HepG2 (cell line): ENCODE data around the gene TNFRSF21. TPM values are rescaled to one million over a fixed set of nuclear protein-coding genes. Genes with fewer than 3 reads are reported as not detected.

ENCODE experiments used
- FOXK1 ChIP-seq: sonication (generic); formaldehyde crosslinking; IDR thresholded peaks from 2 replicates; pipeline ENCODE4 v1.4.0; 2020; ENCODE audit warnings: low read depth, missing genetic modification reagents, borderline replicate concordance
- HMG20B ChIP-seq: conservative IDR thresholded peaks from 2 replicates; pipeline ENCODE4 v1.6.1; 2016; ENCODE audit warnings: missing genetic modification reagents, missing compliant biosample characterization
- HNRNPK ChIP-seq: fragments of 200-400 bp; formaldehyde crosslinking; IDR thresholded peaks from 2 replicates; pipeline ENCODE4 v1.6.1; 2018; ENCODE audit warnings: low read length, low read depth, moderate library complexity, mild to moderate bottlenecking; ENCODE audit not compliant: poor library complexity, severe bottlenecking
- IKZF1 ChIP-seq: fragments of 450-650 bp; IDR thresholded peaks from 2 replicates; pipeline ENCODE4 v1.7.1; 2016
- KDM1A ChIP-seq: IDR thresholded peaks from 2 replicates; pipeline ENCODE4 v1.6.1; 2016; ENCODE audit warnings: missing compliant biosample characterization
- MIXL1 ChIP-seq: IDR thresholded peaks from 2 replicates; pipeline ENCODE4 v1.6.1; 2016
- RBFOX2 ChIP-seq: fragments of 200-400 bp; formaldehyde crosslinking; IDR thresholded peaks from 2 replicates; pipeline ENCODE4 v1.6.1; 2017; ENCODE audit warnings: low read depth, mild to moderate bottlenecking, low read length
- TGIF2 ChIP-seq: IDR thresholded peaks from 2 replicates; pipeline ENCODE4 v1.6.1; 2016; ENCODE audit warnings: control low read depth, missing compliant biosample characterization
- ZBTB3 ChIP-seq: sonication (generic); formaldehyde crosslinking; IDR thresholded peaks from 2 replicates; pipeline ENCODE4 v1.4.0; 2020; ENCODE audit warnings: low read depth, mild to moderate bottlenecking, moderate library complexity, missing genetic modification reagents, borderline replicate concordance
- ZNF546 ChIP-seq: sonication (generic); formaldehyde crosslinking; conservative IDR thresholded peaks from 2 replicates; pipeline ENCODE4 v1.8.1; 2023; ENCODE audit warnings: mild to moderate bottlenecking, missing genetic modification reagents
- ZNF556 ChIP-seq: sonication (generic); formaldehyde crosslinking; IDR thresholded peaks from 2 replicates; pipeline ENCODE4 v1.4.0; 2020; ENCODE audit warnings: mild to moderate bottlenecking, missing genetic modification reagents, borderline replicate concordance
- ZNF816 ChIP-seq: sonication (generic); formaldehyde crosslinking; IDR thresholded peaks from 2 replicates; pipeline ENCODE4 v1.8.0; 2022; ENCODE audit warnings: missing genetic modification reagents, mild to moderate bottlenecking, borderline replicate concordance
- ZNF879 ChIP-seq: sonication (generic); formaldehyde crosslinking; IDR thresholded peaks from 2 replicates; pipeline ENCODE4 v1.8.1; 2023; ENCODE audit warnings: missing genetic modification reagents
- polyA plus RNA-seq, 8 experiments: library from polyadenylated mRNA; depleted of rRNA in 3 of 8; stranded (reverse) in 7 of 8; unstranded in 1 of 8; fragments of >200 nt; fragmentation: Illumina TruSeq in 4 of 8; extraction: Trizol in 4 of 8; gene quantifications; 2 replicates each; pipeline versions ENCODE4 v1.2.1 to v1.2.3, GENCODE V29; 2011 to 2016; ENCODE audit warnings: low read depth in 4 of 8, missing spikeins in 1 of 8, mixed read lengths in 1 of 8; ENCODE audit not compliant: insufficient read depth in 1 of 8
- total RNA-seq, 5 experiments: library from RNA; depleted of rRNA; stranded (reverse); fragments of >200 nt; fragmentation: Illumina TruSeq; extraction: Trizol; gene quantifications; 2 replicates each; pipeline ENCODE4 v1.2.3, GENCODE V29; 2016; ENCODE audit warnings: low read depth in 1 of 5
- TF ChIP-seq, protein P1 (sequence below): sonication (generic); formaldehyde crosslinking; IDR thresholded peaks from 2 replicates; pipeline ENCODE4 v1.4.0; 2020; ENCODE audit warnings: missing genetic modification reagents, borderline replicate concordance
- TF ChIP-seq, protein P2 (sequence below): sonication (generic); formaldehyde crosslinking; IDR thresholded peaks from 2 replicates; pipeline ENCODE4 v1.5.0; 2020; ENCODE audit warnings: mild to moderate bottlenecking, missing genetic modification reagents
- TF ChIP-seq, protein P3 (sequence below): sonication (generic); formaldehyde crosslinking; IDR thresholded peaks from 2 replicates; pipeline ENCODE4 v1.5.0; 2020; ENCODE audit warnings: mild to moderate bottlenecking, missing genetic modification reagents
- TF ChIP-seq, protein P4 (sequence below): sonication (generic); formaldehyde crosslinking; IDR thresholded peaks from 2 replicates; pipeline ENCODE4 v1.5.0; 2020; ENCODE audit warnings: missing genetic modification reagents
- TF ChIP-seq, protein P5 (sequence below): sonication (generic); formaldehyde crosslinking; IDR thresholded peaks from 2 replicates; pipeline ENCODE4 v1.8.0; 2023; ENCODE audit warnings: mild to moderate bottlenecking, missing genetic modification reagents
- TF ChIP-seq, protein P6 (sequence below): sonication (generic); formaldehyde crosslinking; IDR thresholded peaks from 2 replicates; pipeline ENCODE4 v1.4.0; 2020; ENCODE audit warnings: mild to moderate bottlenecking, missing genetic modification reagents

TNFRSF21 gene
- total and polyA plus RNA-seq, 2 of the 13 experiments (the other 11 are each of a cell fraction or from before 2014, with no cell fraction given) = 24.8 to 46.3 TPM

DNA sequence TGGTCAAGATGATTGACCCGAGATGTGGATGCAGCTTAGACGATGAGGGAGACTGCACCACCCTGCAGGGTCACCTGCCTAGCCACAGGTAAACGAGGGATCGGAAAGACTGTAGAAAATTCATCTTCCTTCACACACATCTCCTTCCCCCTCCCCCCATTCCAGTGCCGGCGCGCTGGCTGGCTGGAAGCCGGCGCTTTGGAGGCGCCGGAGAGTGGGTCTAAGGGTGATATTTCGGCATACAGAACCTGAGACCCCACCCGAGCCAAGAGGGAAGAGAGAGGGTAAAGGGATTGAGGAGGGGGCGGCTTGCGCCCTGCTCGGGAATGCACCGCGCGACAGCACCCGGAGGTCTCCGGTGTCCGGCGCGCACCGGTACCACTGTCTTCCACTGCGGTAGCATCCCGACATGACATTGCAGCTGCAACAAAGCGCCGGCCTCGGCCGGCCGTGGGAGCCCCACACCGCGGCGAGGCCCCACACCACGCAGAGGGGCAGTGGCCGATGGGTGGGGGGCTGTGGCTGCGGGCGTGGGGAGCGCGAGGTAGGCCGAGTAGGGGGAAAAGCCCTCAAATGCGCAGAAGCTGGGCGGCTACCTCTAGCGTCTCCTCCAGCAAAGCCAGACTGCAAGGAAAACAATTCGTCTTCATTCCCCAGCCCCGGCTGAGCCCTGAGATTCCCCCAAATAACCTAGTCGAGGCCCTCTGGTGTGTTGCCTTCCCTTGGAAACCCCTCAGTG lies 984 bp downstream of the TNFRSF21 start (continued):
- TF ChIP-seq, protein P1, sequence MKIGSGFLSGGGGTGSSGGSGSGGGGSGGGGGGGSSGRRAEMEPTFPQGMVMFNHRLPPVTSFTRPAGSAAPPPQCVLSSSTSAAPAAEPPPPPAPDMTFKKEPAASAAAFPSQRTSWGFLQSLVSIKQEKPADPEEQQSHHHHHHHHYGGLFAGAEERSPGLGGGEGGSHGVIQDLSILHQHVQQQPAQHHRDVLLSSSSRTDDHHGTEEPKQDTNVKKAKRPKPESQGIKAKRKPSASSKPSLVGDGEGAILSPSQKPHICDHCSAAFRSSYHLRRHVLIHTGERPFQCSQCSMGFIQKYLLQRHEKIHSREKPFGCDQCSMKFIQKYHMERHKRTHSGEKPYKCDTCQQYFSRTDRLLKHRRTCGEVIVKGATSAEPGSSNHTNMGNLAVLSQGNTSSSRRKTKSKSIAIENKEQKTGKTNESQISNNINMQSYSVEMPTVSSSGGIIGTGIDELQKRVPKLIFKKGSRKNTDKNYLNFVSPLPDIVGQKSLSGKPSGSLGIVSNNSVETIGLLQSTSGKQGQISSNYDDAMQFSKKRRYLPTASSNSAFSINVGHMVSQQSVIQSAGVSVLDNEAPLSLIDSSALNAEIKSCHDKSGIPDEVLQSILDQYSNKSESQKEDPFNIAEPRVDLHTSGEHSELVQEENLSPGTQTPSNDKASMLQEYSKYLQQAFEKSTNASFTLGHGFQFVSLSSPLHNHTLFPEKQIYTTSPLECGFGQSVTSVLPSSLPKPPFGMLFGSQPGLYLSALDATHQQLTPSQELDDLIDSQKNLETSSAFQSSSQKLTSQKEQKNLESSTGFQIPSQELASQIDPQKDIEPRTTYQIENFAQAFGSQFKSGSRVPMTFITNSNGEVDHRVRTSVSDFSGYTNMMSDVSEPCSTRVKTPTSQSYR (CRISPR knock-in tag) = peak; percentile 24; the same call in 1 of the 2 replicates
- no peak for TF ChIP-seq KDM1A (CRISPR knock-in tag)
- TF ChIP-seq IKZF1 = no peak
- TF ChIP-seq ZNF816 (CRISPR knock-in tag) = peak; percentile 27; the same call in 1 of the 2 replicates
- TF ChIP-seq, protein P2, sequence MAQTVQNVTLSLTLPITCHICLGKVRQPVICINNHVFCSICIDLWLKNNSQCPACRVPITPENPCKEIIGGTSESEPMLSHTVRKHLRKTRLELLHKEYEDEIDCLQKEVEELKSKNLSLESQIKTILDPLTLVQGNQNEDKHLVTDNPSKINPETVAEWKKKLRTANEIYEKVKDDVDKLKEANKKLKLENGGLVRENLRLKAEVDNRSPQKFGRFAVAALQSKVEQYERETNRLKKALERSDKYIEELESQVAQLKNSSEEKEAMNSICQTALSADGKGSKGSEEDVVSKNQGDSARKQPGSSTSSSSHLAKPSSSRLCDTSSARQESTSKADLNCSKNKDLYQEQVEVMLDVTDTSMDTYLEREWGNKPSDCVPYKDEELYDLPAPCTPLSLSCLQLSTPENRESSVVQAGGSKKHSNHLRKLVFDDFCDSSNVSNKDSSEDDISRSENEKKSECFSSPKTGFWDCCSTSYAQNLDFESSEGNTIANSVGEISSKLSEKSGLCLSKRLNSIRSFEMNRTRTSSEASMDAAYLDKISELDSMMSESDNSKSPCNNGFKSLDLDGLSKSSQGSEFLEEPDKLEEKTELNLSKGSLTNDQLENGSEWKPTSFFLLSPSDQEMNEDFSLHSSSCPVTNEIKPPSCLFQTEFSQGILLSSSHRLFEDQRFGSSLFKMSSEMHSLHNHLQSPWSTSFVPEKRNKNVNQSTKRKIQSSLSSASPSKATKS = no peak
- no peak for TF ChIP-seq ZNF879 (CRISPR knock-in tag)
- TF ChIP-seq ZNF546 (CRISPR knock-in tag) = no peak
- no peak for TF ChIP-seq ZBTB3 (CRISPR knock-in tag)
- peak; percentile 49; the same call in 1 of the 2 replicates for TF ChIP-seq TGIF2
- no peak for TF ChIP-seq MIXL1 (CRISPR knock-in tag)
- TF ChIP-seq, protein P3, sequence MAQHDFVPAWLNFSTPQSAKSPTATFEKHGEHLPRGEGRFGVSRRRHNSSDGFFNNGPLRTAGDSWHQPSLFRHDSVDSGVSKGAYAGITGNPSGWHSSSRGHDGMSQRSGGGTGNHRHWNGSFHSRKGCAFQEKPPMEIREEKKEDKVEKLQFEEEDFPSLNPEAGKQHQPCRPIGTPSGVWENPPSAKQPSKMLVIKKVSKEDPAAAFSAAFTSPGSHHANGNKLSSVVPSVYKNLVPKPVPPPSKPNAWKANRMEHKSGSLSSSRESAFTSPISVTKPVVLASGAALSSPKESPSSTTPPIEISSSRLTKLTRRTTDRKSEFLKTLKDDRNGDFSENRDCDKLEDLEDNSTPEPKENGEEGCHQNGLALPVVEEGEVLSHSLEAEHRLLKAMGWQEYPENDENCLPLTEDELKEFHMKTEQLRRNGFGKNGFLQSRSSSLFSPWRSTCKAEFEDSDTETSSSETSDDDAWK (CRISPR knock-in tag) = no peak
- no peak for TF ChIP-seq FOXK1 (CRISPR knock-in tag)
- TF ChIP-seq, protein P4, sequence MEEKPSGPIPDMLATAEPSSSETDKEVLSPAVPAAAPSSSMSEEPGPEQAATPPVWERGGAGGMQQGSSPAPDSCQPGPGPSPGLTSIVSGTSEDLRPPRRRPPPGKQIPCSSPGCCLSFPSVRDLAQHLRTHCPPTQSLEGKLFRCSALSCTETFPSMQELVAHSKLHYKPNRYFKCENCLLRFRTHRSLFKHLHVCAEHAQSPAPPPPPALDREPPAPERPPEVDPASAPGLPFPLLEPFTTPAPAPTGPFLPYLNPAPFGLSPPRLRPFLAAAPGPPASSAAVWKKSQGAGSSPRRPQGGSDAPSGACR (CRISPR knock-in tag) = 0 out of 2 replicates have a peak, but pooled peaks have one; percentile 27
- no peak for TF ChIP-seq HMG20B (CRISPR knock-in tag)
- TF ChIP-seq RBFOX2 = peak; percentile 44
- TF ChIP-seq, protein P5, sequence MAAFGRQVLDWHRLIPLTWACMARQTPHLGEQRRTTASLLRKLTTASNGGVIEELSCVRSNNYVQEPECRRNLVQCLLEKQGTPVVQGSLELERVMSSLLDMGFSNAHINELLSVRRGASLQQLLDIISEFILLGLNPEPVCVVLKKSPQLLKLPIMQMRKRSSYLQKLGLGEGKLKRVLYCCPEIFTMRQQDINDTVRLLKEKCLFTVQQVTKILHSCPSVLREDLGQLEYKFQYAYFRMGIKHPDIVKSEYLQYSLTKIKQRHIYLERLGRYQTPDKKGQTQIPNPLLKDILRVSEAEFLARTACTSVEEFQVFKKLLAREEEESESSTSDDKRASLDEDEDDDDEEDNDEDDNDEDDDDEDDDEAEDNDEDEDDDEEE = peak; percentile 40; the same call in 1 of the 2 replicates
- TF ChIP-seq HNRNPK = peak; percentile 92
- TF ChIP-seq, protein P6, sequence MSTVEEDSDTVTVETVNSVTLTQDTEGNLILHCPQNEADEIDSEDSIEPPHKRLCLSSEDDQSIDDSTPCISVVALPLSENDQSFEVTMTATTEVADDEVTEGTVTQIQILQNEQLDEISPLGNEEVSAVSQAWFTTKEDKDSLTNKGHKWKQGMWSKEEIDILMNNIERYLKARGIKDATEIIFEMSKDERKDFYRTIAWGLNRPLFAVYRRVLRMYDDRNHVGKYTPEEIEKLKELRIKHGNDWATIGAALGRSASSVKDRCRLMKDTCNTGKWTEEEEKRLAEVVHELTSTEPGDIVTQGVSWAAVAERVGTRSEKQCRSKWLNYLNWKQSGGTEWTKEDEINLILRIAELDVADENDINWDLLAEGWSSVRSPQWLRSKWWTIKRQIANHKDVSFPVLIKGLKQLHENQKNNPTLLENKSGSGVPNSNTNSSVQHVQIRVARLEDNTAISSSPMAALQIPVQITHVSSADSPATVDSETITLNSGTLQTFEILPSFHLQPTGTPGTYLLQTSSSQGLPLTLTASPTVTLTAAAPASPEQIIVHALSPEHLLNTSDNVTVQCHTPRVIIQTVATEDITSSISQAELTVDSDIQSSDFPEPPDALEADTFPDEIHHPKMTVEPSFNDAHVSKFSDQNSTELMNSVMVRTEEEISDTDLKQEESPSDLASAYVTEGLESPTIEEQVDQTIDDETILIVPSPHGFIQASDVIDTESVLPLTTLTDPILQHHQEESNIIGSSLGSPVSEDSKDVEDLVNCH = no peak
- no peak for TF ChIP-seq ZNF556
